NCI-H146 treated with DMSO at 0.1 percent for 48 hours (cell line): ENCODE results near the gene NR2F2.

Experiments used
- DNase-seq: peaks from one replicate; lab custom pipeline; 2025; ENCODE audit not compliant: unreplicated experiment; lab: John Stamatoyannopoulos, UW

Gene NR2F2

GRCh38 chr15:96316953-96317629, 13.4 kb upstream of the NR2F2 start:
- DNase-seq = no peak

DNA sequence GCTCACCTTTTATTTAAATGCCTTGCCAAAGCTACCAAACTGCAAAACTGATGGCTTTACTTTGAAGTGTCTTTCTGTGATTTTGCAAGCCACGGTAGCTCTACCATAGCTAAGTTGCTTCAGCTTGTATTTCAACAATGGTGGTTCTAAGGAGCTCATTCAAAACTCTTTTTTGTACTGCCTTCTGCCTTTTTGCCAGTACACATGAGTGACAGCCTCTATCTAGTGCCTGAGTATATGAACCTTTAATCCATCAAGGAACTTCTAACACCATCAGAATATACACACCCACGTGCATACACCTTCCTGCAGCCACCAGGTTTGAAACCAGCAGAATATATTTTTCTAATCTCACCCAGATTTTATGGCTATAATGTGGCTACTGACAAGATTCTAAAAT, 10.4 kb upstream of the NR2F2 start:
- no peak for DNase-seq

DNA sequence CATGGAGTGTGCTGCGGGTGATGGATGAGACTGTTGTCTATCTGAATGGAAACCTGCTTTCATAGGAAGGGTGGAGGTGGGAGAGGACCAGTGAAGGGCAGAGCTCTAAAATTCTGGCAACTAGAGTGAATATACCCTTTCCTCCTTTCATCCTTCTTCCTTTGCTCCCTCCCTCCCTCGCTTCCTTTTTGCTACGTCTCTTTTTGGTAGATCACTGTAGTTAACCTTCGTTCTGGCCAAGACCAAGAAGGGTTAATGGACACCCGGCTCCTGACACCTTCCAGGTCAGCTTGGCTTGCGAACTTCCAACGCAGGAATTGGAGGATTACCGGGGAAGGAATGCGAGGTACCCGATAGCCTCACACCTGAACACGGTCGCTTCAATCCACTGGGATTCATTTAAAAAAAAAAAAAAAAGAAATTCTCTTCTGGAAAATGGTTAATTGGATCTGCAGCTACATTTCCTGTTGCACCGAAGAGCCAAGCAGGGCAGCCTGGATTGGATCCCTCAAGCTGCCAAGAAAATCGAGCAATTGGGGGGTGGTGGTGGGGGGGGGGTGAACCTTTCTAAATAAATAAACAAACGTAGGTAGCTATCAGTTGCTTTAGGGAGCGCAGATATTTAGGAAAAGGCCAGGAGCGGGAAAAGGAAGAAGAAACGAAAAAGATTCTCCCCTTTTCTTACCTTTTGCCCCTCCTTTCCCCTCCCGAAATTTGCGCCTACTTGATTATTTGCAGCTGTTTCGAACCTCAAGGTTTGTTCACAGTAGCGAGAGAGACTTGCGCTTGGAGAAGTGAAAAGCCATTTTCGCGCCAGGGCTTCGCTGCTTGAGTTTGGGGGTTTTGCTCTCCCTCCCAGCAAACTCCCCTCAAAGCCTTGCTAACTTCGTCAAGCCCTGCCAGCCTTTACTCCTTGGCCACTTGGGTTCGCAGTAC, 9.5 kb upstream of the NR2F2 start:
- DNase-seq = no peak

GRCh38 chr15:96321639-96322535, 8.6 kb upstream of the NR2F2 start:
- DNase-seq = no peak

GRCh38 chr15:96322536-96323318, 7.8 kb upstream of the NR2F2 start:
- no peak for DNase-seq

DNA sequence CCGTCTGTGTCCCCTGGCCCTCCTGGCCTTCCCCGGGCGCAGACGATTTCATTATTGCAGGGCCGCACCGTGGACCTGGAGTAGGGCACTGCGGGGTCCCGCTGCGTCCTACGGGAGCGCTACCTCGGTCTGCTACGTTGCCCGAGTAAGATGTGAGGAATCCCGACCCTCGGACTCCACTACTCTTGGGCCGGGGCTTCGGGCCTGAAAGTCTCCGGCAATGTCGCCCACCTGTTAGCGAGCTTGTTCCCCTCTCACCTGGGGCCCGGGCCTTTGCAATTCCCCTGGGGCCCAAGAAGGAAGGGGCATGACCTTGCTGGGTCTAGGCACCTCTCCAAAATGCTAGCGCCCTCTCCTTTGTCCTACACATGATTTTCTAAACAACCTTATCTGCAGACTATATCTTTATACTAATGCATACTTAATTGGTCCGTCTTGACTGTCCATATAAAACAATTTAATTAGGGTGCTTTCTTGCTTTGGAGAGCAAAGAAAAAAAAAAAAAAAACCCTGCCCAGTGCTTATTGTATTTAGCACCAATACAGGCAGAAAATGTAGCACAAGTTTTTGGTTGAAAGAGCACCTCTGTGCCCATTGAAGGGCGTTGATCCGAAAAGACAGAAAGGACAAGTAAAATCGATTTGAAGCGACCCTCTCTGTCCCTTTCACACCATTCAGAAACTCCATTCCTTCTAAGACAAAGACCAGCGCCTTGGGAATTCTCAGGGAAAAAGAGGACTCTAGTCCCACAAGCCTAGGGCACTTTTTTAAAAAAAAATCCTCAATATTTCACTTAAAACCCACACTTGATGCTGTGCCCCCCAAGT, 7.0 kb upstream of the NR2F2 start:
- no peak for DNase-seq

DNA sequence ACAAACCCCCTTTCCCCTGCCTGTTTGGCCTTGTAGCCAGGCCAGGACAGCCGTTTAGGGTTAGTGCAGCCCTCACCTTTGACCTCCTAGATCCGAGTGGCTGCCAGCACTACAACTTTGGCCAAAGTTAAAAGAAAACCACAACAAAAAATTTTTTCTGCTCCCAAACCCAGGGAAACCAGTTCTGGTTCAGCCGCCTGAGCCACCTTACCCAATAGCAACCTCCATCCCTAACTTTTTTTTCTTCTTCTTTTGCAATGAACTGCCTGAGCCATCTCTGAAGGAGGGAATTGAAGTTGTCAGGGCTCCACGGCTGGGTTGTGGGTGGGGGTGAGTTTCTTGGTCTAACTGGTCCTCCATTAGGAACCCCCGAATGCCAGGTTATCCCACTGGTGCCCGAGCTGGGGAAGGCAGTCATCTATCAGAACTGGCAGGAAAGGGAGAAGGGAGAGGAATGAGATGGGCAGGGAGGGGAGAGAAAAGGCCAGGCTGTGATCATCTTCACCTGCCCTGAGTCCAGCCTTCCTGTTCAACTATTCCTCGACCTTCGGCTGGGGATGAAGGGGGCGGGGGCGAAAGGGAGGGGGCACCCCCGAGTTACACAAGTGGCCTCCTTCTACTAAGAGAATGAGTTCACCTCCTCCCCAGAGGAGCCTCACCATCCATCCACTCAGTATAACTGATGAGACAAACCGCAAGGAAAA, 6.2 kb upstream of the NR2F2 start:
- no peak for DNase-seq

GRCh38 chr15:96324940-96325540, 5.5 kb upstream of the NR2F2 start:
- DNase-seq = no peak

GRCh38 chr15:96325541-96326327, 4.8 kb upstream of the NR2F2 start:
- DNase-seq = no peak

DNA sequence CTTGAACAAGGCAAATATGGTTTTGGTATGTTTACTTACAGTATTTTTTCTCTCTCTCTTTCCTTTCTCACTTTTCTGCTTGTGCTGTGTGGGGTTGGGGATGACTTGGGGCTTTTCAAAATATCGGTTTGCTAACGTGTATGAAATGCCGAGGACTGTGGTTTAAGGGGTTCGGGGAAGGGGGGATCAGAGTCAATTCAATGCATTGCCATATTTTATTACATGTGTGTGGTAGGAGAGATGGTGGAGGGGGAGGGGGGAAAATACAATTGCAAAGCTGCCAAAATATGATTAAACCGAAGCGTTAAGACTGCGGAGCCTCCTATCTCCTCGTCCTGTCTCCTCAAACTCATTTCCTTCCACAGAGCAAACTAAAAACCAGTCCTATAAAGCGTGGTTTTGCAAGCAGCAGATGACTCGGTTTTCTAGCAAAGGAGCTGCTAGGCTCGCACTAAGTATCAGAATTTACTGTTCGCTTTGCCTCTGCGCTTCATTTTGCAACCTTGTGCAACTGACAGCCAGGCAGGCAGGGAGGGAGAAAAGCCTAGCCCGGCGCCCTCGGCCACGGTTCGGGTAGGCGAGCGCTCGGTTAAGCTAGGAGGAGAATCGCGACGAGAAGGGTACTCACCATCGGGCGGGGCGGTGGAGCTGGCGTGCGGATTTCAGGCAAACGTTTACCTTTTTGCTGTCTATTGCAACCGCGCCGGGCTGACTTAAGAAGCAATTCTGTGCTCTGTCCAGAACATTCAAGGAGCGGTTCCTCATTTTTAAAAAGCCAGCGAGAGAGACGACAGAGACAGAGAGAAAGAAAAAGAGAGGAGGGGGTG, 4.0 kb upstream of the NR2F2 start:
- DNase-seq = no peak

GRCh38 chr15:96327155-96327741, 3.3 kb upstream of the NR2F2 start:
- no peak for DNase-seq

GRCh38 chr15:96328181-96328876, 2.2 kb upstream of the NR2F2 start:
- no peak for DNase-seq

- no peak for DNase-seq
Measured at GRCh38 chr15:96328877-96329195, 1.7 kb upstream of the NR2F2 start.

- DNase-seq = no peak
Measured at GRCh38 chr15:96329403-96329981, 1.0 kb upstream of the NR2F2 start.

DNA sequence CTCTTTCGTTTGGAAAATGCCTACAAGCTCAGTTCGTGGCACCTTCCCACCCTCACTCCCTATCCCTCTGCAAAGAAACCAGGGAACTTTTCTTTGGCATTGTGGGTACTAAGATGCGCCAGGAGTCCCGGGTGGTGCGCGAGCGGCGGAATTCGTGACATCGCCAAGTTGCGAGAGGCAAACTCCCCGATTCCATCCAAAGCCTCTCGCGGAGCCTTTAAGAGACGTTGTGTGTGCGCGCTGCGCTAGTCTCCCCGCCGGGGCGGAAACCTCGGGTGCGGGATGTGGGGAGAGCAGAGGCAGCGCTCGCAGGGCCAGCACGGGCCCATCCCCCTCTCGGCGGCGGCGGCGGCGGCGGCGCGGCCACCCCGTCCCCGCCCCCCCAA, 443 bp upstream of the NR2F2 start:
- DNase-seq = no peak
